Activated CD4-positive, alpha-beta T cell treated with anti-CD3 and anti-CD28 coated beads, Interleukin-2, amount 50 U/mL, for 1 hour (primary cell): Measurements from ENCODE around the gene HSF2BP.

Source experiments
- DNase-seq: peaks from one replicate; pipeline ENCODE4 v3.0.0-alpha.2; 2020

Gene HSF2BP

GRCh38 chr21:43648171-43648570 is 11.1 kb downstream of the HSF2BP start:
- DNase-seq: no peak

- DNase-seq: peak; percentile 84
Observed at GRCh38 chr21:43646550-43647260, 12.6 kb downstream of the HSF2BP start.

- DNase-seq: no peak
Observed at GRCh38 chr21:43645976-43646375, 13.3 kb downstream of the HSF2BP start.

- no peak for DNase-seq
Observed at GRCh38 chr21:43645136-43645891, 14.0 kb downstream of the HSF2BP start.

- DNase-seq: no peak
Observed at GRCh38 chr21:43644609-43645008, 14.7 kb downstream of the HSF2BP start.

GRCh38 chr21:43644071-43644470 is 15.2 kb downstream of the HSF2BP start:
- no peak for DNase-seq

- DNase-seq: no peak
Observed at GRCh38 chr21:43643193-43643592, 16.1 kb downstream of the HSF2BP start.

- DNase-seq: no peak
Observed at GRCh38 chr21:43640400-43640799, 18.9 kb downstream of the HSF2BP start.

GRCh38 chr21:43639470-43640353 is 19.6 kb downstream of the HSF2BP start:
- no peak for DNase-seq

- no peak for DNase-seq
Observed at GRCh38 chr21:43637530-43638158, 21.6 kb downstream of the HSF2BP start.

GRCh38 chr21:43635436-43635835 is 23.9 kb downstream of the HSF2BP start:
- DNase-seq: no peak

GRCh38 chr21:43634618-43635017 is 24.7 kb downstream of the HSF2BP start:
- DNase-seq: no peak

- DNase-seq: no peak
Observed at GRCh38 chr21:43632373-43632905, 26.8 kb downstream of the HSF2BP start.

- no peak for DNase-seq
Observed at GRCh38 chr21:43631411-43632107, 27.7 kb downstream of the HSF2BP start.

GRCh38 chr21:43627527-43627926 is 31.8 kb downstream of the HSF2BP start:
- no peak for DNase-seq

- no peak for DNase-seq
Observed at GRCh38 chr21:43626390-43626789, 32.9 kb downstream of the HSF2BP start.

GRCh38 chr21:43624339-43624738 is 34.9 kb downstream of the HSF2BP start:
- no peak for DNase-seq

- no peak for DNase-seq
Observed at GRCh38 chr21:43623588-43623987, 35.7 kb downstream of the HSF2BP start.

- no peak for DNase-seq
Observed at GRCh38 chr21:43622796-43623195, 36.5 kb downstream of the HSF2BP start.

- DNase-seq: no peak
Observed at GRCh38 chr21:43619856-43620255, 39.4 kb downstream of the HSF2BP start.

GRCh38 chr21:43619344-43619743 is 39.9 kb downstream of the HSF2BP start:
- no peak for DNase-seq

- no peak for DNase-seq
Observed at GRCh38 chr21:43618940-43619339, 40.3 kb downstream of the HSF2BP start.
